ENCODE measurements around the gene DYRK3. TPM values are rescaled to one million over a fixed set of nuclear protein-coding genes. Genes with fewer than 3 reads are reported as not detected.

The DYRK3 gene
- total RNA-seq, 4 donors from 2014 or later, result 0.85 to 1.8 (median 1.0) TPM

DNA sequence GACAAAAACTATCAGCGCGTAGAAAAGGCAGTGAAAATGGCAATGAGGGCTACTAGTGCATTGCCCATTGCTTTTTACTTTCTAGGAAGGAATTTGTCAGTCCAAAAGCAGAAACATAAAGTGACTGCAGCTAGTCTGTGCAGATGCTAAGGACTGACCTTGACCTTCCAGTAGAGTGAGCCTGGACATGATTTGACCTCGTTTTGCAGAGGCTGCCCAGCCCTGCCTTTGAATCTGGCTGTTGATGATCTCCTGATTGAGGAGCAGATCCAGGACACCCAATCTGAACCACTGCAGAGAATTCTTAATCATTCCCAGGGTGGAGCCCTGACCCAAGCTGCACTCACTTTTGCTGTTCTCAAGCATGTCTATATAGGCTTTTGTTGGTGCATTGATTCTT, 21.6 kb downstream of the DYRK3 start:
- Histone ChIP-seq H3K27me3 (no peaks in the 10 kb centered on the region), H3K9me3 (no peaks in the 10 kb centered on the region), H3K27ac (no peak overlapping the region), H3K4me3 (no peak overlapping the region), H3K36me3 (no peaks in the 10 kb centered on the region), H3K4me1 (peaks cover 24 to 41% of the 10 kb centered on the region in 2 donors)
- ATAC-seq (no peak), DNase-seq (no peak)
- in situ Hi-C loops (cut with MboI; ENCODE audit: low sequenced_read_pairs in 4 of 4) (loop anchor here in 3 of 4 donors (10.0 to 25.0 kb wide), 4 partner anchors 148 to 258 kb away; no protein-coding TSS in a partner anchor), intact Hi-C loops (cut with DNase I; ENCODE audit: low total_unique reads) (no loop called here)
- TF ChIP-seq, protein P1, sequence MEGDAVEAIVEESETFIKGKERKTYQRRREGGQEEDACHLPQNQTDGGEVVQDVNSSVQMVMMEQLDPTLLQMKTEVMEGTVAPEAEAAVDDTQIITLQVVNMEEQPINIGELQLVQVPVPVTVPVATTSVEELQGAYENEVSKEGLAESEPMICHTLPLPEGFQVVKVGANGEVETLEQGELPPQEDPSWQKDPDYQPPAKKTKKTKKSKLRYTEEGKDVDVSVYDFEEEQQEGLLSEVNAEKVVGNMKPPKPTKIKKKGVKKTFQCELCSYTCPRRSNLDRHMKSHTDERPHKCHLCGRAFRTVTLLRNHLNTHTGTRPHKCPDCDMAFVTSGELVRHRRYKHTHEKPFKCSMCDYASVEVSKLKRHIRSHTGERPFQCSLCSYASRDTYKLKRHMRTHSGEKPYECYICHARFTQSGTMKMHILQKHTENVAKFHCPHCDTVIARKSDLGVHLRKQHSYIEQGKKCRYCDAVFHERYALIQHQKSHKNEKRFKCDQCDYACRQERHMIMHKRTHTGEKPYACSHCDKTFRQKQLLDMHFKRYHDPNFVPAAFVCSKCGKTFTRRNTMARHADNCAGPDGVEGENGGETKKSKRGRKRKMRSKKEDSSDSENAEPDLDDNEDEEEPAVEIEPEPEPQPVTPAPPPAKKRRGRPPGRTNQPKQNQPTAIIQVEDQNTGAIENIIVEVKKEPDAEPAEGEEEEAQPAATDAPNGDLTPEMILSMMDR (IDR thresholded peaks at IDR 0.05 in 4 of 5, conservative IDR thresholded peaks at IDR 0.05 in 1 of 5), result no peak
- no peak for TF ChIP-seq POLR2A (IDR thresholded peaks at IDR 0.05)

DNA sequence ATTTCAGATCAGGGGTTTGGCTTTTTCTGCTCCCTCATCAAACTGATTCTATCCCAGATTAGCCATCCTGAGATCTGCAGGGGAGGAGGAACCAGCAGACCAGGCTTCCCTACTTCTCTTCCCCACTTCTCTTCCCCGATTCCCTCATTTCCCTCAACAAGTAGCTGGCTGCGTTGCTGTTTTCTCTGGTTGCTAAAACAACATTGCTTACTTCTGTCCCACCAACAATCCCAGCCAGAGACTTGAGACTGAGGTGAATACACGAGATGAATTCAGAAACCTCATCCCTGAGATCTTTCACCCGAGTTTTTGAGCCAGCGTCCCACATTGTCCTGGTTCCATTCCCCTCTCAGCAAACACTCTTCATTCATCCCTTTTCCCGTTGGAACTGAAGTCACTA, 22.4 kb downstream of the DYRK3 start:
- Histone ChIP-seq H3K27ac (peak overlapping the region; percentile 90 to 97 (median 94)), H3K27me3 (no peaks in the 10 kb centered on the region), H3K9me3 (no peaks in the 10 kb centered on the region), H3K4me3 (peak overlapping the region in 1 of 4 donors; percentile 45), H3K4me1 (peaks cover 24 to 49% of the 10 kb centered on the region in 2 donors), H3K36me3 (no peaks in the 10 kb centered on the region)
- intact Hi-C loops (cut with DNase I; ENCODE audit: low total_unique reads), result loop anchor here (1.0 kb wide), 3 partner anchors 27 to 254 kb away; partner anchors contain the start of gene MAPKAPK2
- TF ChIP-seq, protein P1 (IDR thresholded peaks at IDR 0.05 in 4 of 5, conservative IDR thresholded peaks at IDR 0.05 in 1 of 5), result no peak
- TF ChIP-seq POLR2A (IDR thresholded peaks at IDR 0.05), result no peak
- in situ Hi-C loops (cut with MboI; ENCODE audit: low sequenced_read_pairs in 4 of 4), result loop anchor here in 3 of 4 donors (10.0 to 25.0 kb wide), 4 partner anchors 147 to 257 kb away; no protein-coding TSS in a partner anchor
- DNase-seq (no peak), ATAC-seq (no peak)

DNA sequence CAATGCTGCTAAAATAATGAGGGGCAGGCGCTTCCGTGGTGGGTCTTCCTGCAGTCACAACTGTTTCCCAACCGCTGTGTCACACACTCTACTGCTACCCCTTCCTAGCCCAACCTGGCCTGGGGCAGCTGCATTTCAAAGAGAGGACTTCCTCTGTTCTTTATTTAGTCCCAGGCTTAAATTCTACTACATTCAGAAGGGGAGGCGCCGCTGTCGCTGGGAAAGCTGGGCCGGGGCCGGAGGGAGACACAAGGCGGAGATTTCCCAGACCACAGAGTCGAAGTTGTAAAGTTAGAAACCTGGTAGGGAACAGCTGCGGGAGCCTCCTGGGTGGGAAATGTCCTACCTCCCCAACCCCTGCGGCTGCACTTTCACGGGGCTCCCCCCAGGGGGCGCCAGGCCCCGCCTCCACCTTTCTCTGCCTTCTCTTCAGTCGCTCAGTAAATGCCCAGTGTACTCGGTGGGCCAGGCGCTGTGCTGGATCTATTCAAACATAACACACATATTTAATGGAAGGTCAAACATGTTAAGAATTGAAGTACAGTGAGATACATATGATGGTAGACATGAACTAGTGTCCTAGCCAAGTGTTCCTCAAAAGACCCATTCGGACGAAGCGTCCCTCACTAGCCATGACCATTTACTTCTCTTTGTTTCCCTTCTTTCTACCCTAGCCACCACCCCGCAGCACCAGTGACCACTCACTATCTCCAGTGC, 23.1 kb downstream of the DYRK3 start:
- ATAC-seq, result peak; percentile 46 to 77
- TF ChIP-seq, protein P1 (IDR thresholded peaks at IDR 0.05 in 4 of 5, conservative IDR thresholded peaks at IDR 0.05 in 1 of 5), result peak; percentile 91 to 96 (median 95)
- TF ChIP-seq POLR2A (IDR thresholded peaks at IDR 0.05), result no peak
- peaks cover 28 to 56% of the 10 kb centered on the region in 2 donors for H3K4me1 ChIP-seq
- no peaks in the 10 kb centered on the region for H3K9me3 ChIP-seq
- H3K4me3 ChIP-seq, result peak overlapping the region; percentile 42 to 53 (median 44)
- no peaks in the 10 kb centered on the region for H3K36me3 ChIP-seq
- no peaks in the 10 kb centered on the region for H3K27me3 ChIP-seq
- intact Hi-C loops (cut with DNase I; ENCODE audit: low total_unique reads), result loop anchor here (1.0 kb wide), 3 partner anchors 26 to 253 kb away; partner anchors contain the start of gene MAPKAPK2
- DNase-seq, result peak; percentile 43 to 82
- in situ Hi-C loops (cut with MboI; ENCODE audit: low sequenced_read_pairs in 4 of 4), result loop anchor here in 3 of 4 donors (10.0 to 25.0 kb wide), 4 partner anchors 146 to 256 kb away; no protein-coding TSS in a partner anchor
- H3K27ac ChIP-seq, result peak overlapping the region; percentile 90 to 97 (median 94)

DNA sequence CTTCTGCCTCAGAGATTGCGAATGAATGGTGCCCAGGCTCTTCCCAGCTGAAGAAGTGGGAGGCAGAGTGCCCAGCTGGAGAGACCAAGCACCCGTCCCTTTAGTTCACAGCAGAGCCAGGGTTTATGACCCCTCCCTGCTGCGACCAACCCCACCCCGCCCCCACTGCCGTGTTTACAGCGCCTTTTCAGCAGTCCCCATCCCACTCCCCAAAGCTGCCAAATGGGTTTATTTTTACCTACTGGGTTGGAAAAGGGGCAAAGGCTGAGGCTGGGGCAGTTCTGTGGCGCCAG, 23.6 kb downstream of the DYRK3 start:
- TF ChIP-seq, protein P1 (IDR thresholded peaks at IDR 0.05 in 4 of 5, conservative IDR thresholded peaks at IDR 0.05 in 1 of 5), result no peak
- no peak for TF ChIP-seq POLR2A (IDR thresholded peaks at IDR 0.05)
- peak overlapping the region; percentile 90 to 97 (median 94) for H3K27ac ChIP-seq
- peaks cover 33 to 61% of the 10 kb centered on the region in 2 donors for H3K4me1 ChIP-seq
- H3K4me3 ChIP-seq, result peak overlapping the region; percentile 42 to 53 (median 44)
- DNase-seq, result no peak
- in situ Hi-C loops (cut with MboI; ENCODE audit: low sequenced_read_pairs in 4 of 4) (loop anchor here in 3 of 4 donors (10.0 to 25.0 kb wide), 4 partner anchors 146 to 256 kb away; no protein-coding TSS in a partner anchor), intact Hi-C loops (cut with DNase I; ENCODE audit: low total_unique reads) (loop anchor here (1.0 kb wide), 4 partner anchors 25 to 252 kb away; partner anchors contain the start of gene MAPKAPK2)
- H3K9me3 ChIP-seq, result no peaks in the 10 kb centered on the region
- peak; percentile 53 to 60 for ATAC-seq
- no peaks in the 10 kb centered on the region for H3K36me3 ChIP-seq
- H3K27me3 ChIP-seq, result no peaks in the 10 kb centered on the region
